Gastroesophageal sphincter (tissue), 3 donors: ENCODE results near the gene ANO7.

Source experiments
- EP300 ChIP-seq: sonication (generic); formaldehyde crosslinking; IDR thresholded peaks from one replicate; pipeline ENCODE4 v1.6.1; 2017; ENCODE audit warnings: antibody characterized with exemption, mild to moderate bottlenecking
- POLR2A ChIP-seq, 2 donors: fragments of 450-650 bp; IDR thresholded peaks; one replicate each; pipeline ENCODE4 v1.6.1; 2017; ENCODE audit warnings: antibody characterized with exemption in 2 of 2, mild to moderate bottlenecking in 2 of 2, moderate library complexity in 1 of 2
- POLR2AphosphoS5 ChIP-seq: sonication (generic); formaldehyde crosslinking; IDR thresholded peaks from one replicate; pipeline ENCODE4 v1.6.1; 2017; ENCODE audit warnings: antibody characterized with exemption
- TF ChIP-seq, protein P1 (sequence below), 4 experiments: fragments of 200-600 bp in 2 of 4; fragments of 450-650 bp in 2 of 4; sonication (generic) in 1 of 4; IDR thresholded peaks; one replicate each; pipeline ENCODE4 v1.5.1; 2017 to 2019; ENCODE audit warnings: antibody characterized with exemption in 4 of 4, mild to moderate bottlenecking in 2 of 4, moderate library complexity in 2 of 4

DNA sequence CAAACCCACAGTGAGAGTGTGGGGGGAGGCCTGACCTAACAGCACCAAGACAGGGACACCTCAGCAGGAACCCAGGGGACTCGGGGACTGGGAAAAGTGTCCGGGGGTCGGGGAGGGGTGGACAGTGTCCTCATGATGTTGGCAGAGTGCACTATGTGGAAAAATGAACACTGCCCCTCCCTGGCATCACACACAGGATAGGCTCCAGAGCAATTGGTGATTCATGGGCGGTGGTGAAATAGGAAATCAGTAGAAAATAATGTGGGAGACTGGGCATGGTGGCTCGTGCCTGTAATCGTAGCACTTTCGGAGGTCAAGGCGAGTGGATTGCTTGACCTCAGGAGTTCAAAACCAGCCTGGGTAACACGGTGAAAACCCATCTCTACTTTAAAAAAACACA is 3.6 kb upstream of the ANO7 start:
- TF ChIP-seq, protein P1, sequence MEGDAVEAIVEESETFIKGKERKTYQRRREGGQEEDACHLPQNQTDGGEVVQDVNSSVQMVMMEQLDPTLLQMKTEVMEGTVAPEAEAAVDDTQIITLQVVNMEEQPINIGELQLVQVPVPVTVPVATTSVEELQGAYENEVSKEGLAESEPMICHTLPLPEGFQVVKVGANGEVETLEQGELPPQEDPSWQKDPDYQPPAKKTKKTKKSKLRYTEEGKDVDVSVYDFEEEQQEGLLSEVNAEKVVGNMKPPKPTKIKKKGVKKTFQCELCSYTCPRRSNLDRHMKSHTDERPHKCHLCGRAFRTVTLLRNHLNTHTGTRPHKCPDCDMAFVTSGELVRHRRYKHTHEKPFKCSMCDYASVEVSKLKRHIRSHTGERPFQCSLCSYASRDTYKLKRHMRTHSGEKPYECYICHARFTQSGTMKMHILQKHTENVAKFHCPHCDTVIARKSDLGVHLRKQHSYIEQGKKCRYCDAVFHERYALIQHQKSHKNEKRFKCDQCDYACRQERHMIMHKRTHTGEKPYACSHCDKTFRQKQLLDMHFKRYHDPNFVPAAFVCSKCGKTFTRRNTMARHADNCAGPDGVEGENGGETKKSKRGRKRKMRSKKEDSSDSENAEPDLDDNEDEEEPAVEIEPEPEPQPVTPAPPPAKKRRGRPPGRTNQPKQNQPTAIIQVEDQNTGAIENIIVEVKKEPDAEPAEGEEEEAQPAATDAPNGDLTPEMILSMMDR (IDR thresholded peaks at IDR 0.05), result no peak
- TF ChIP-seq EP300, result no peak
- no peak for TF ChIP-seq POLR2A (IDR thresholded peaks at IDR 0.05)
- TF ChIP-seq POLR2AphosphoS5, result no peak
